HCT116 (cell line): Measurements from ENCODE around the gene CDIP1. TPM values are rescaled to one million over a fixed set of nuclear protein-coding genes. Genes with fewer than 3 reads are reported as not detected.

Experiments used
- ATAC-seq: fragments of 200-7000 bp; cut with Tn5 transposase; 2 replicates; pipeline ENCODE4 v1.9.1; 2020; ENCODE audit warnings: mild to moderate bottlenecking, moderate library complexity
- BruUV-seq: library from RNA; stranded (reverse); fragments of 400-500 nt; replicated peaks from 2 replicates; lab custom pipeline; 2021; lab: Mats Ljungman, UMichigan
- CTCF ChIA-PET: fragments of 300-600 bp; sonication (Branson Sonifier 250); formaldehyde crosslinking; loops from one replicate; lab custom pipeline; 2021; ENCODE audit warnings: antibody characterized with exemption; lab: Charles Lee
- POLR2A ChIA-PET: fragments of 300-600, 350-600 bp; sonication (Branson Sonifier 250); formaldehyde crosslinking; loops from one replicate; lab custom pipeline; 2021; ENCODE audit warnings: antibody characterized with exemption; lab: Charles Lee
- RAD21 ChIA-PET, 2 experiments: fragments of 300-600 bp; sonication (Branson Sonifier 250); formaldehyde crosslinking; loops; one replicate each; lab custom pipeline; 2023; ENCODE audit warnings: low total read pairs in 2 of 2; ENCODE audit not compliant: uncharacterized antibody in 2 of 2, unreplicated experiment in 2 of 2, low non-redundant PET in 1 of 2; lab: Charles Lee
- DNase-seq: peaks from one replicate; pipeline ENCODE4 v3.0.0-alpha.2; 2010; ENCODE audit warnings: low read depth, low spot score
- H2AFZ ChIP-seq: fragments of 200-600 bp; shearing (Covaris generic), sonication (generic); 2 replicates; pipeline ENCODE4 v1.6.1; 2017; ENCODE audit warnings: low read depth, mixed run types, mixed read lengths, antibody characterized with exemption, low read length; ENCODE audit not compliant: poor library complexity, severe bottlenecking
- H3K27ac ChIP-seq: 2 replicates; pipeline ENCODE4 v1.5.1; 2012; ENCODE audit warnings: low read depth, low read length
- H3K27me3 ChIP-seq: fragments of 200-600 bp; sonication (generic); 2 replicates; pipeline ENCODE4 v1.6.1; 2016; ENCODE audit warnings: mixed run types, low read length, mixed read lengths; ENCODE audit not compliant: insufficient read depth
- H3K36me3 ChIP-seq, 2 experiments: fragments of 200-500 bp in 1 of 2; fragments of 200-600 bp in 1 of 2; sonication (Bioruptor generic) in 1 of 2; sonication (generic) in 1 of 2; 2 replicates each; pipeline versions ENCODE4 v1.5.1 to v1.6.1; 2014 to 2016; ENCODE audit warnings: low read length in 2 of 2, inconsistent platforms in 1 of 2, mixed read lengths in 1 of 2, mixed run types in 1 of 2; ENCODE audit not compliant: insufficient read depth in 2 of 2, control insufficient read depth in 1 of 2
- H3K4me1 ChIP-seq, 2 experiments: fragments of 200-600 bp in 1 of 2; sonication (generic) in 1 of 2; 2 replicates each; pipeline versions ENCODE4 v1.5.1 to v1.6.1; 2012 to 2017; ENCODE audit warnings: low read length in 2 of 2, inconsistent platforms in 1 of 2, mild to moderate bottlenecking in 1 of 2, mixed read lengths in 1 of 2, mixed run types in 1 of 2, moderate library complexity in 1 of 2; ENCODE audit not compliant: insufficient read depth in 2 of 2, control insufficient read depth in 1 of 2
- H3K4me2 ChIP-seq: fragments of 200-600 bp; sonication (generic); 2 replicates; pipeline ENCODE4 v1.6.1; 2017; ENCODE audit warnings: mixed run types, low read length, mixed read lengths
- H3K4me3 ChIP-seq, 2 experiments: fragments of 200-600 bp in 1 of 2; sonication (generic) in 1 of 2; replicated peaks in 1 of 2; 2 replicates each; pipeline ENCODE4 v1.5.1; 2011 to 2016; ENCODE audit warnings: low read length in 2 of 2, control low read depth in 1 of 2, low read depth in 1 of 2, mild to moderate bottlenecking in 1 of 2, mixed read lengths in 1 of 2, mixed run types in 1 of 2
- H3K79me2 ChIP-seq: fragments of 200-600 bp; sonication (generic); 2 replicates; pipeline ENCODE4 v1.6.1; 2017; ENCODE audit warnings: mild to moderate bottlenecking, mixed run types, low read length, moderate library complexity, mixed read lengths; ENCODE audit not compliant: insufficient read depth
- H3K9ac ChIP-seq: fragments of 200-600 bp; sonication (generic); 2 replicates; pipeline ENCODE4 v1.6.1; 2016; ENCODE audit warnings: low read length, mixed read lengths
- H3K9me2 ChIP-seq: fragments of 200-600 bp; sonication (generic), shearing (Covaris generic); 2 replicates; pipeline ENCODE4 v1.6.1; 2017; ENCODE audit warnings: mixed run types, mild to moderate bottlenecking, moderate library complexity; ENCODE audit not compliant: insufficient read depth
- H3K9me3 ChIP-seq, 2 experiments: fragments of 200-500 bp in 1 of 2; fragments of 200-600 bp in 1 of 2; sonication (Bioruptor generic) in 1 of 2; sonication (generic) in 1 of 2; 2 replicates each; pipeline ENCODE4 v1.6.1; 2014 to 2017; ENCODE audit warnings: low read length in 2 of 2, mixed read lengths in 2 of 2, inconsistent platforms in 1 of 2, low read depth in 1 of 2, mild to moderate bottlenecking in 1 of 2, mixed run types in 1 of 2, moderate library complexity in 1 of 2; ENCODE audit not compliant: control insufficient read depth in 1 of 2, insufficient read depth in 1 of 2
- H4K20me1 ChIP-seq: fragments of 200-600 bp; sonication (generic), shearing (Covaris generic); 2 replicates; pipeline ENCODE4 v1.6.1; 2017; ENCODE audit warnings: mixed run types, mild to moderate bottlenecking, moderate library complexity; ENCODE audit not compliant: insufficient read depth
- CBX3 ChIP-seq: IDR thresholded peaks from 2 replicates; pipeline ENCODE4 v1.6.1; 2012; ENCODE audit warnings: low read depth
- CEBPB ChIP-seq: IDR thresholded peaks from 2 replicates; pipeline ENCODE4 v1.6.1; 2012; ENCODE audit warnings: low read depth
- EGR1 ChIP-seq: IDR thresholded peaks from 2 replicates; pipeline ENCODE4 v1.6.1; 2012; ENCODE audit warnings: low read depth
- EZH2phosphoT487 ChIP-seq: fragments of 200-600 bp; IDR thresholded peaks from 2 replicates; pipeline ENCODE4 v1.6.1; 2018; ENCODE audit warnings: antibody characterized with exemption, borderline replicate concordance
- FOSL1 ChIP-seq: IDR thresholded peaks from 2 replicates; pipeline ENCODE4 v1.6.1; 2012; ENCODE audit warnings: low read depth
- POLR2AphosphoS5 ChIP-seq: IDR thresholded peaks from 2 replicates; pipeline ENCODE4 v1.6.1; 2011; ENCODE audit warnings: mild to moderate bottlenecking, low read depth, low read length, moderate library complexity
- RAD21 ChIP-seq: IDR thresholded peaks from 2 replicates; pipeline ENCODE4 v1.6.1; 2012; ENCODE audit warnings: low read depth, mild to moderate bottlenecking
- SIN3A ChIP-seq: IDR thresholded peaks from 2 replicates; pipeline ENCODE4 v1.6.1; 2012; ENCODE audit warnings: low read depth
- SRF ChIP-seq: IDR thresholded peaks from 2 replicates; pipeline ENCODE4 v1.6.1; 2012; ENCODE audit warnings: low read depth
- TCF7L2 ChIP-seq: IDR thresholded peaks from 2 replicates; pipeline ENCODE4 v1.7.0; 2011; ENCODE audit warnings: borderline replicate concordance, inconsistent platforms; ENCODE audit not compliant: insufficient read depth, insufficient read length; ENCODE audit errors: extremely low read depth
- YY1 ChIP-seq: IDR thresholded peaks from 2 replicates; pipeline ENCODE4 v1.6.1; 2011; ENCODE audit warnings: low read length, low read depth, moderate library complexity, mild to moderate bottlenecking; ENCODE audit not compliant: insufficient replicate concordance; ENCODE audit errors: extremely low read depth
- ZFX ChIP-seq: fragments of 450-650 bp; IDR thresholded peaks from 2 replicates; pipeline ENCODE4 v1.6.1; 2017
- intact Hi-C: fragments of 100-400 bp; cut with micrococcal nuclease; formaldehyde crosslinking; loops from 2 replicates; pipeline ENCODE4 v1.10.0; 2022
- total RNA-seq: library from RNA; stranded (reverse); gene quantifications from one replicate; pipeline ENCODE4 v1.2.1, GENCODE V29; 2021; ENCODE audit not compliant: unreplicated experiment
- TF ChIP-seq, protein P1 (sequence below): IDR thresholded peaks from 2 replicates; pipeline ENCODE4 v1.6.1; 2012; ENCODE audit warnings: low read depth
- TF ChIP-seq, protein P2 (sequence below): IDR thresholded peaks from 2 replicates; pipeline ENCODE4 v1.6.1; 2011; ENCODE audit warnings: mild to moderate bottlenecking, low read length, moderate library complexity; ENCODE audit not compliant: insufficient replicate concordance; ENCODE audit errors: extremely low read depth

CDIP1 gene
- total RNA-seq, 1 experiment from 2014 or later, result 7.2 TPM

DNA sequence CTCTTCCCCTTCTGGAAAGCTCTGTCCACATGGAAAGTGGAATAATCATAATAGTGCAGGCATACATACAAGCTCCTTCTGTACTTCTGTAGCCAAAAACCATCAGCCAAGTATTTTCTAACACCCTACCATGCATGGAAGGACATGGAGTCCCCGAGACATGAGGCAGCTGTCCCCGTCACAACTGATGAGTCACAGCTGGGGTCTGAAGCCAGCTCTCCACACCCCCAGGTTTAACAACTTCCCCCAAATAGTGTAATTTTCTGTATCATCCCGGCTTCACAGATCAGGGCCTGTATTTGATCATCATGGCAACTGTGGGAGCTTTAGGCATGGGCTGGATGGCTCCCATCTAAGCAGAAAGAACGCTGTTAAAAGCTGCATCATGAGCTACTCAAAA, 34.1 kb upstream of the CDIP1 start:
- no peaks in the 10 kb centered on the region for H3K36me3 ChIP-seq
- no peak for ATAC-seq
- ChIA-PET RAD21 (no interaction called here), CTCF (interaction anchor here (1.4 to 2.4 kb wide), 2 partner anchors 13 to 24 kb away, joined by 4 to 8 read pairs; no protein-coding TSS in a partner anchor), POLR2A (no interaction called here)
- H3K4me1 ChIP-seq, result no peaks in the 10 kb centered on the region
- DNase-seq, result no peak
- no peak overlapping the region for H3K9ac ChIP-seq
- no peak for TF ChIP-seq SIN3A
- TF ChIP-seq SRF, result no peak
- TF ChIP-seq CEBPB, result no peak
- no peak for TF ChIP-seq EZH2phosphoT487
- TF ChIP-seq ZFX, result no peak
- no peak for TF ChIP-seq YY1
- no peak for TF ChIP-seq EGR1
- no peak for TF ChIP-seq FOSL1
- H3K27me3 ChIP-seq, result no peaks in the 10 kb centered on the region
- H3K9me2 ChIP-seq, result no peaks in the 10 kb centered on the region
- intact Hi-C loops, result no loop called here
- no peaks in the 10 kb centered on the region for H3K9me3 ChIP-seq
- no TSS peak for BruUV-seq
- no peaks in the 10 kb centered on the region for H4K20me1 ChIP-seq
- H3K27ac ChIP-seq, result no peak overlapping the region
- no peak overlapping the region for H2AFZ ChIP-seq
- no peak overlapping the region for H3K4me3 ChIP-seq
- no peak overlapping the region for H3K4me2 ChIP-seq
- no peaks in the 10 kb centered on the region for H3K79me2 ChIP-seq

DNA sequence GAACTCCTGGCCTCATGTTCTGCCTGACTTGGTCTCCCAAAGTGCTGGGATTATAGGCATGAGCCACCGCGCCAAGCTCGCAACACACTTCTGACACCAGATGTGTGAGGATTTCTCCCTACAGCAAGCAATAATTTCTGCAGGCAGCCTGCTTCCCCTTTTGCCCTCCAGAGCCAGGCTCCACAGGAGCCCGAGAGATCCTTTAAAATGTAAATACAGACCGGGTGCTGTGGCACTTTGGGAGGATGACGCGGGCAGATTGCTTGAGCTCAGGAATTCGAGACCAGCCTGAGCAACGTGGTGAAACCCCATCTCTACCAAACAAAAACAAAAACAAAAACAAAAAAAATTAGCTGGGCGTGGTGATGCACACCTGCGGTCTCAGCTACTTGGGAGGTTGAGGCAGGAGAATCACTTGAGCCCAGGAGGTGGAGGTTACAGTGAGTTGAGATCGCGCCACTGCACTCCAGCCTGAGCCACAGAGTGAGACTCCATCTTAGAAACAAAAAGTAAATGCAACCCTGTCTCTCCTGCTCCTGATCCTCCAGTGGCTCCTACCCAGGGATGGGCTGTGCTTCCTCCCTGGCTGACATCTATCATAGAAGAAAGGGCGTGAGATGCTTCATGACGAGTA, 32.2 kb upstream of the CDIP1 start:
- no peak for DNase-seq
- TF ChIP-seq FOSL1, result no peak
- no peak for TF ChIP-seq SRF
- TF ChIP-seq POLR2AphosphoS5, result no peak
- no peak for TF ChIP-seq TCF7L2
- TF ChIP-seq, protein P1, sequence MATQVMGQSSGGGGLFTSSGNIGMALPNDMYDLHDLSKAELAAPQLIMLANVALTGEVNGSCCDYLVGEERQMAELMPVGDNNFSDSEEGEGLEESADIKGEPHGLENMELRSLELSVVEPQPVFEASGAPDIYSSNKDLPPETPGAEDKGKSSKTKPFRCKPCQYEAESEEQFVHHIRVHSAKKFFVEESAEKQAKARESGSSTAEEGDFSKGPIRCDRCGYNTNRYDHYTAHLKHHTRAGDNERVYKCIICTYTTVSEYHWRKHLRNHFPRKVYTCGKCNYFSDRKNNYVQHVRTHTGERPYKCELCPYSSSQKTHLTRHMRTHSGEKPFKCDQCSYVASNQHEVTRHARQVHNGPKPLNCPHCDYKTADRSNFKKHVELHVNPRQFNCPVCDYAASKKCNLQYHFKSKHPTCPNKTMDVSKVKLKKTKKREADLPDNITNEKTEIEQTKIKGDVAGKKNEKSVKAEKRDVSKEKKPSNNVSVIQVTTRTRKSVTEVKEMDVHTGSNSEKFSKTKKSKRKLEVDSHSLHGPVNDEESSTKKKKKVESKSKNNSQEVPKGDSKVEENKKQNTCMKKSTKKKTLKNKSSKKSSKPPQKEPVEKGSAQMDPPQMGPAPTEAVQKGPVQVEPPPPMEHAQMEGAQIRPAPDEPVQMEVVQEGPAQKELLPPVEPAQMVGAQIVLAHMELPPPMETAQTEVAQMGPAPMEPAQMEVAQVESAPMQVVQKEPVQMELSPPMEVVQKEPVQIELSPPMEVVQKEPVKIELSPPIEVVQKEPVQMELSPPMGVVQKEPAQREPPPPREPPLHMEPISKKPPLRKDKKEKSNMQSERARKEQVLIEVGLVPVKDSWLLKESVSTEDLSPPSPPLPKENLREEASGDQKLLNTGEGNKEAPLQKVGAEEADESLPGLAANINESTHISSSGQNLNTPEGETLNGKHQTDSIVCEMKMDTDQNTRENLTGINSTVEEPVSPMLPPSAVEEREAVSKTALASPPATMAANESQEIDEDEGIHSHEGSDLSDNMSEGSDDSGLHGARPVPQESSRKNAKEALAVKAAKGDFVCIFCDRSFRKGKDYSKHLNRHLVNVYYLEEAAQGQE, result no peak
- TF ChIP-seq, protein P2, sequence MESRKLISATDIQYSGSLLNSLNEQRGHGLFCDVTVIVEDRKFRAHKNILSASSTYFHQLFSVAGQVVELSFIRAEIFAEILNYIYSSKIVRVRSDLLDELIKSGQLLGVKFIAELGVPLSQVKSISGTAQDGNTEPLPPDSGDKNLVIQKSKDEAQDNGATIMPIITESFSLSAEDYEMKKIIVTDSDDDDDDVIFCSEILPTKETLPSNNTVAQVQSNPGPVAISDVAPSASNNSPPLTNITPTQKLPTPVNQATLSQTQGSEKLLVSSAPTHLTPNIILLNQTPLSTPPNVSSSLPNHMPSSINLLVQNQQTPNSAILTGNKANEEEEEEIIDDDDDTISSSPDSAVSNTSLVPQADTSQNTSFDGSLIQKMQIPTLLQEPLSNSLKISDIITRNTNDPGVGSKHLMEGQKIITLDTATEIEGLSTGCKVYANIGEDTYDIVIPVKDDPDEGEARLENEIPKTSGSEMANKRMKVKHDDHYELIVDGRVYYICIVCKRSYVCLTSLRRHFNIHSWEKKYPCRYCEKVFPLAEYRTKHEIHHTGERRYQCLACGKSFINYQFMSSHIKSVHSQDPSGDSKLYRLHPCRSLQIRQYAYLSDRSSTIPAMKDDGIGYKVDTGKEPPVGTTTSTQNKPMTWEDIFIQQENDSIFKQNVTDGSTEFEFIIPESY, result no peak
- TF ChIP-seq RAD21, result no peak
- TF ChIP-seq CBX3, result no peak

More for the DNA sequence above, 32.2 kb upstream of the CDIP1 start:
- no peak overlapping the region for H3K4me3 ChIP-seq
- CTCF ChIA-PET, result interaction anchor here (1.7 kb wide), 1 partner anchor 15 kb away, joined by 3 read pairs; no protein-coding TSS in a partner anchor
- intact Hi-C loops, result no loop called here
- RAD21 ChIA-PET, result no interaction called here
- ATAC-seq, result no peak
- H4K20me1 ChIP-seq, result no peaks in the 10 kb centered on the region
- H3K9me3 ChIP-seq, result no peaks in the 10 kb centered on the region
- H3K36me3 ChIP-seq, result no peaks in the 10 kb centered on the region
- H3K4me1 ChIP-seq, result no peaks in the 10 kb centered on the region
- BruUV-seq, result no TSS peak
- no peak overlapping the region for H2AFZ ChIP-seq
- POLR2A ChIA-PET, result no interaction called here
- no peaks in the 10 kb centered on the region for H3K79me2 ChIP-seq
- H3K9ac ChIP-seq, result no peak overlapping the region
- no peaks in the 10 kb centered on the region for H3K27me3 ChIP-seq
- no peaks in the 10 kb centered on the region for H3K9me2 ChIP-seq
- H3K4me2 ChIP-seq, result no peak overlapping the region
- no peak overlapping the region for H3K27ac ChIP-seq
